Ovary (tissue), 3 donors: Measurements from ENCODE around the gene SLC35D3.

Source experiments
- CTCF ChIP-seq, 3 donors: fragments of 450-650 bp in 2 of 3; fragments of 200-600 bp in 1 of 3; IDR thresholded peaks; one replicate each; pipeline versions ENCODE4 v1.5.1 to v1.8.0; 2016 to 2022; ENCODE audit warnings: antibody characterized with exemption in 3 of 3, mild to moderate bottlenecking in 1 of 3
- EP300 ChIP-seq: sonication (generic); formaldehyde crosslinking; IDR thresholded peaks from one replicate; pipeline ENCODE4 v1.6.1; 2017; ENCODE audit warnings: antibody characterized with exemption
- POLR2A ChIP-seq: fragments of 450-650 bp; IDR thresholded peaks from one replicate; pipeline ENCODE4 v1.6.1; 2017; ENCODE audit warnings: antibody characterized with exemption, mild to moderate bottlenecking, moderate library complexity
- donor health status: DM: no; HTN: no; CAD: no.

GRCh38 chr6:136968837-136969236, 46.7 kb downstream of the SLC35D3 start:
- no peak for TF ChIP-seq CTCF (IDR thresholded peaks at IDR 0.05)
- no peak for TF ChIP-seq POLR2A
- no peak for TF ChIP-seq EP300
